ENCODE data around the gene CTXN1. TPM values are rescaled to one million over a fixed set of nuclear protein-coding genes. Genes with fewer than 3 reads are reported as not detected.

The CTXN1 gene
- total and polyA plus RNA-seq, 9 donors, result 1.4 to 99.7 (median 5.4) TPM; not detected in 1

- TF ChIP-seq CTCF (IDR thresholded peaks at IDR 0.05) (no peak), POLR2A (IDR thresholded peaks at IDR 0.05) (no peak), EP300 (IDR thresholded peaks at IDR 0.05) (no peak)
- peak in 3 of 5 donors; percentile 36 to 56 (median 54) for DNase-seq
- whole genome bisulfite sequencing, 3 donors, result 27 to 53% (median 38%) methylated on average over 33 to 34 of the region's 34 CpGs
- no peaks in the 10 kb centered on the region for H3K27me3 ChIP-seq
- H3K4me3 ChIP-seq, result peak overlapping the region; percentile 41
- no peaks in the 10 kb centered on the region for H3K36me3 ChIP-seq
- intact Hi-C loops (cut with DNase I), result no loop called here
- H3K27ac ChIP-seq, result no peak overlapping the region
- no peaks in the 10 kb centered on the region for H3K9me3 ChIP-seq
- H3K4me1 ChIP-seq (ENCODE audit: insufficient read depth), result peaks cover 44% of the 10 kb centered on the region
Observed at GRCh38 chr19:7924651-7925170, 1.2 kb downstream of the CTXN1 start.

- Histone ChIP-seq H3K27ac (no peak overlapping the region), H3K4me1 (ENCODE audit: insufficient read depth) (peaks cover 41% of the 10 kb centered on the region)
Observed at GRCh38 chr19:7924241-7924640, 1.7 kb downstream of the CTXN1 start.

GRCh38 chr19:7923295-7924191, 2.4 kb downstream of the CTXN1 start:
- peak overlapping the region; percentile 13 for H3K4me3 ChIP-seq
- 66 to 84% (median 69%) methylated on average over 29 to 31 of the region's 31 CpGs for whole genome bisulfite sequencing, 3 donors
- no peak overlapping the region for H3K27ac ChIP-seq
- intact Hi-C loops (cut with DNase I), result no loop called here
- no peaks in the 10 kb centered on the region for H3K27me3 ChIP-seq
- DNase-seq, result peak in 3 of 5 donors; percentile 55 to 63 (median 60)
- peaks cover 38% of the 10 kb centered on the region for H3K4me1 ChIP-seq (ENCODE audit: insufficient read depth)
- no peaks in the 10 kb centered on the region for H3K9me3 ChIP-seq
- no peak for TF ChIP-seq EP300 (IDR thresholded peaks at IDR 0.05)
- TF ChIP-seq CTCF (IDR thresholded peaks at IDR 0.05), result no peak
- no peak for TF ChIP-seq POLR2A (IDR thresholded peaks at IDR 0.05)
- H3K36me3 ChIP-seq, result no peaks in the 10 kb centered on the region

More at GRCh38 chr19:7924241-7924640, 1.7 kb downstream of the CTXN1 start:
- 58 to 65% (median 62%) methylated on average over 12 of the region's 12 CpGs for WGBS, 3 donors
- Histone ChIP-seq H3K4me3 (peak overlapping the region; percentile 41), H3K9me3 (no peaks in the 10 kb centered on the region), H3K36me3 (no peaks in the 10 kb centered on the region), H3K27me3 (no peaks in the 10 kb centered on the region)
- intact Hi-C loops (cut with DNase I), result no loop called here
- no peak for TF ChIP-seq CTCF (IDR thresholded peaks at IDR 0.05)
- TF ChIP-seq EP300 (IDR thresholded peaks at IDR 0.05), result no peak
- TF ChIP-seq POLR2A (IDR thresholded peaks at IDR 0.05), result no peak
- DNase-seq, result no peak

GRCh38 chr19:7922836-7923195, 3.1 kb downstream of the CTXN1 start:
- TF ChIP-seq CTCF (IDR thresholded peaks at IDR 0.05) (no peak), POLR2A (IDR thresholded peaks at IDR 0.05) (no peak), EP300 (IDR thresholded peaks at IDR 0.05) (no peak)
- no peaks in the 10 kb centered on the region for H3K9me3 ChIP-seq
- peaks cover 36% of the 10 kb centered on the region for H3K4me1 ChIP-seq (ENCODE audit: insufficient read depth)
- DNase-seq, result peak in 1 of 5 donors; percentile 38
- no peaks in the 10 kb centered on the region for H3K27me3 ChIP-seq
- H3K4me3 ChIP-seq, result no peak overlapping the region
- intact Hi-C loops (cut with DNase I), result no loop called here
- WGBS, 3 donors, result 82 to 87% (median 85%) methylated on average over 8 of the region's 8 CpGs
- H3K27ac ChIP-seq, result no peak overlapping the region
- H3K36me3 ChIP-seq, result no peaks in the 10 kb centered on the region
